Smooth muscle cell of the umbilical artery (primary cell): ENCODE data around the gene VWA7. TPM values are rescaled to one million over a fixed set of nuclear protein-coding genes. Genes with fewer than 3 reads are reported as not detected.

ENCODE experiments used
- total RNA-seq: library from RNA; depleted of rRNA; stranded (reverse); fragments of >200 nt; gene quantifications from 2 replicates; pipeline ENCODE4 v1.2.3, GENCODE V29; 2014

Gene VWA7, protein sequence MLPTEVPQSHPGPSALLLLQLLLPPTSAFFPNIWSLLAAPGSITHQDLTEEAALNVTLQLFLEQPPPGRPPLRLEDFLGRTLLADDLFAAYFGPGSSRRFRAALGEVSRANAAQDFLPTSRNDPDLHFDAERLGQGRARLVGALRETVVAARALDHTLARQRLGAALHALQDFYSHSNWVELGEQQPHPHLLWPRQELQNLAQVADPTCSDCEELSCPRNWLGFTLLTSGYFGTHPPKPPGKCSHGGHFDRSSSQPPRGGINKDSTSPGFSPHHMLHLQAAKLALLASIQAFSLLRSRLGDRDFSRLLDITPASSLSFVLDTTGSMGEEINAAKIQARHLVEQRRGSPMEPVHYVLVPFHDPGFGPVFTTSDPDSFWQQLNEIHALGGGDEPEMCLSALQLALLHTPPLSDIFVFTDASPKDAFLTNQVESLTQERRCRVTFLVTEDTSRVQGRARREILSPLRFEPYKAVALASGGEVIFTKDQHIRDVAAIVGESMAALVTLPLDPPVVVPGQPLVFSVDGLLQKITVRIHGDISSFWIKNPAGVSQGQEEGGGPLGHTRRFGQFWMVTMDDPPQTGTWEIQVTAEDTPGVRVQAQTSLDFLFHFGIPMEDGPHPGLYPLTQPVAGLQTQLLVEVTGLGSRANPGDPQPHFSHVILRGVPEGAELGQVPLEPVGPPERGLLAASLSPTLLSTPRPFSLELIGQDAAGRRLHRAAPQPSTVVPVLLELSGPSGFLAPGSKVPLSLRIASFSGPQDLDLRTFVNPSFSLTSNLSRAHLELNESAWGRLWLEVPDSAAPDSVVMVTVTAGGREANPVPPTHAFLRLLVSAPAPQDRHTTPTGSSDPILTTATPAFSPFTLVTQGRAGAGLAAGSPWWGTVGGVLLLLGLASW
- total RNA-seq = 0.09 TPM in 1 of 2 replicates, not detected in the other

DNA sequence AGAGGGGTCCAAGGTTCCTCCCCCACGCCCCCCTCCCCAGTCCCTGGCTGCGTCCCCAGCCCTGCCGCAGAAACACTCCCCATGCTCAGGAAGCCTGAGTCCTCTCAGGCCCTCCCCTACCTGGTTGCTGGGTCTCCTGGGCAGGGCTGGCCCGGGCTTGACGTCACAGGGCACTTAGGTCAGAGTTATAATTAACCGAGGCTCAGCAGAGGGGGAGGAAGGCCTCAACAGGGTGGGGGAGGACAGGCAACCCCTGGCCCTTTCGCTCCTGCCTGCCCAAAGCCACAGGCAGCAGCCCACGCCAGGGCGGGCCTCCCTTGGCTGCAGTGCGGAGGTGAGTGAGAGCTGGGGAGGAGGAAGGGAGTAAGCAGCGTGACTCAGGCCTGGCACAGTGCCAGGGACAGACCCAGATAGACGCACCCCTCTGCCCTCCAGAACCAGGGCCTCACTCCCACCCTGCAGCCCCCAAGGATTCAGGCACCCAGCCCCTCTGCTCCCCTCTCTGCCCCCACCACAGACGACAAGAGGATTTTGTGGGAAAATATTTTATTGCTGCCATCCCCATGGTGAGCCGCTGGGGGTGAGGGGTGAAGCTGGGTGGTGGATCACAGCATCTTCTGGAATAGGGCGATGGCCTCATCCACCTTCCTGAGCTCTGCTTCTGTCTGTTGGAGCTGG lies at the start of gene VWA7:
Gene VWA7, minus strand, starts transcription at position 340 of the 678 bp plus-strand sequence. CDS start 549 bp downstream, outside the sequence.

GRCh38 chr6:31815025-31815838 lies 38.1 kb upstream of the VWA7 start, which contains the start of the genes HSPA1A and HSPA1L:
HSPA1A (plus strand) TSS chr6:31815543; CDS start chr6:31815757, 214 bp downstream.
HSPA1L (minus strand) TSS chr6:31815283; CDS start chr6:31811972, 3,311 bp downstream.

DNA sequence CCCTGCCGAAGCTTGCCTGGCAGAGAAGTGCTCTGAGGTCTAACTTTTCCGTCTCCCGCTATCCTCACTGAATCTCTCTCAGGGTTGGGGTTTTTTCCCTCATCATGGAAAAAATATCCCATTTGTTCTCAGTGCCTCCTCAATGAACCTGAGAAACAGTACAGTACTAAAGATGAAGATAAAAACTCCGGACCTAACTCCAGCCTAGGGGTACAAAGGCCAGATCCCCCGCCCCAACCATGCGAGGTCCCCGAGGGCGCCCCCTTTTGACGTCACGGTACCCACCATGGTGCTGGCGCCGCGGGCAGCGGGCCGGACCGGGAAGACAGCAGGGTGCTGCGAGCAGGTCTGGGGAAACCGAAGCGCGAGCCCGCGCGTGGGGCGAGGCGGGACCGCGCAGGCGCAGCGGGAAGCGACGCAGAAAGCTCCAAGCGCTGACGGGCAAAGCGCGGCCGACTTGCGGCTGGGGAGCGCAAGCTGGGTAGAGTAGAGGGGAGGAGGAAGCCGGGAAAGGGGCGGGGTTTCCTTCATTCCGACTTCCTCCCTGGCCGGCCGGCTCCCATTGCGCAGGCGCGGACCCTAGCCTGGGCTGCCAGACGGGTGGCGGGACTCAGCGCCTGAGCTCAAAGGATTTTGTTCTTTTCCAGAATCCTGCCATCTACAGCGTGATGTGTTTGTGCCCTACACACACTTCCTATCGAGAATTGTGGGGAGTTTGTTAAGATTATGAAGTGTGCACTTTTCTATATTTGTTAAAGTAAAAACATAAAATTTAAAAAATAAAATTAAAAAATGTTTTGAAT lies 29.5 kb upstream of the VWA7 start, which contains the start of gene LSM2:
Gene LSM2, minus strand, starts transcription at position 497 of the 803 bp plus-strand sequence. Its CDS starts 209 bp downstream, at position 288.

GRCh38 chr6:31795616-31796298 lies 18.6 kb upstream of the VWA7 start, which contains the start of gene VARS1:
VARS1 (minus strand) TSS chr6:31795752; CDS start chr6:31795217, 535 bp downstream.

GRCh38 chr6:31762356-31762755 lies 14.8 kb downstream of the VWA7 start, which contains the start of gene SAPCD1:
SAPCD1 (plus strand) TSS chr6:31762656; CDS start chr6:31763055, 399 bp downstream.

GRCh38 chr6:31739639-31740396 lies 37.3 kb downstream of the VWA7 start, which contains the start of gene MSH5:
MSH5 (plus strand) TSS chr6:31740005; CDS start chr6:31740467, 462 bp downstream.

DNA sequence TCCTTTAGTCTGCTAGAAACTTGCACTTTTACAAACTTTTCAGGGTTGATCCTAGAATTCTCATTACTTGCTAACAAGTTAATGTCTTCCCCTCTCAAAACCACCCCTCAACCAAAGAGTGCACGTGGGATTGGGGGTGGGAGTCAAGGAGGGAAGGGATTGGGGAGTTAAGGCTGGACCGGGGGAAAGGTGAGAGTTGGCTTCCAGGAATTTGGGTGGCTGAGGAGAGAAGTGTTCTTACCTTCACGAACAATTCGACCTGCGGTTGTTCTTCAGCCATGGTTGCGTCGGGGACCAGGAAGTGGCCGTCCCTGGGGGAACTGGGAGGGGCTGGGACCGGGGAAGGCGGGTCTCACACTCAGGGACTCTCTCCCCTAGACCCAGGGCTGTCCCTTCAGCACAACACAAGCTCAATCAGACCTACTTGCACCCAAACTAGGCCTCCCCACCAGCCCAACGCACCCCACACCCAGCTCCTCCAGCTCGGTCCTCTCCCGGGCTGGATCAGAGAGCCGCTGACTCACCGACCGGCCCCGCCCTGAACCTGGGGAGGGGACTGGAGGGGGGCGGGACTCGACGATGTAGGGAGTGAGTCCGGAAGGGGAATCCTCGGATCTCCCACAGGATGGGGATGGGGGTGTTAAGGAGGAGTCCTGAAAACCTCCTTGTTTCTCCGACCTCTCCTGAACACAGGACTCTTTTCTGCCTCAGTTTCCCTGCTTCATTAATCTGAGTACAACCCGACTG lies 40.9 kb downstream of the VWA7 start, which contains the start of gene CLIC1:
Gene CLIC1, minus strand, starts transcription at position 510 of the 747 bp plus-strand sequence. Its CDS starts 230 bp downstream, at position 280.

DNA sequence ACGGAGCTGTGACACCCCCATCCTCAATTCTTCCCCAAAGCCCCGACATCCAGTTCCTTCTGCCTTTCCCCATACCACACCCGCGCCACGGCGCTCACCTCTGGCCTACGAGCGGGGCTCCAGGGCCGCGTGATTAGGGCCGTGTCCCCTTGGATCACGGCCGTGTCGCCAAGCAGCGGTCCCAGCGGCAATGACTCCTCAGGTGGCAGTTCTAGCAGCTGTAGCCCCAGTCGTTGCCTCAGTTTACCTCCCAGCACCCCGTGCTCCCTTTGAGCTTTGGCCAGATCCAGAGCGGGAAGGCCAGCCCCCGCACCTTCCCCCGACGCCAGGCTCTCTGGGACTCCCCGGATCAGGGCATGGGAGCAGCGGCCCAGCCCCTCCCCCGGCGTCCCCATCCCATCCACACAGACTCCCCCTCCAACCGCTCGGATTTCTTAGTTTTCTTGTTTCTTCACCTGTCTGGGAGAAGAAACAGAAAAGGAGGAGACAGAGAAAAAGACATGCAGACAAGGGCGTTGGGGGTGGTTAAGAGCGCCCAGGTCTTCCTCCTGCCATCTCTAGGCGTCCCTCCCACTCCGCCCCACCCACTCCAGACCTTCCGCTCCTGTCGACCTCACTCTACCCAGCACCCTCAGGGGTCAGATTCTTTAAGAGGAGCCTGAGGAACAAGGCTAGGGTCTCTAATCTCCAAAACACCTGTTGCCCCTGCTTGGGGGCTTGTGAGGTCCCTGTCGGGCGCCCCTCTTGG lies 48.2 kb downstream of the VWA7 start, which contains the start of gene DDAH2:
Gene DDAH2, minus strand, starts transcription at position 533 of the 748 bp plus-strand sequence. Its CDS starts 138 bp downstream, at position 395.

DNA sequence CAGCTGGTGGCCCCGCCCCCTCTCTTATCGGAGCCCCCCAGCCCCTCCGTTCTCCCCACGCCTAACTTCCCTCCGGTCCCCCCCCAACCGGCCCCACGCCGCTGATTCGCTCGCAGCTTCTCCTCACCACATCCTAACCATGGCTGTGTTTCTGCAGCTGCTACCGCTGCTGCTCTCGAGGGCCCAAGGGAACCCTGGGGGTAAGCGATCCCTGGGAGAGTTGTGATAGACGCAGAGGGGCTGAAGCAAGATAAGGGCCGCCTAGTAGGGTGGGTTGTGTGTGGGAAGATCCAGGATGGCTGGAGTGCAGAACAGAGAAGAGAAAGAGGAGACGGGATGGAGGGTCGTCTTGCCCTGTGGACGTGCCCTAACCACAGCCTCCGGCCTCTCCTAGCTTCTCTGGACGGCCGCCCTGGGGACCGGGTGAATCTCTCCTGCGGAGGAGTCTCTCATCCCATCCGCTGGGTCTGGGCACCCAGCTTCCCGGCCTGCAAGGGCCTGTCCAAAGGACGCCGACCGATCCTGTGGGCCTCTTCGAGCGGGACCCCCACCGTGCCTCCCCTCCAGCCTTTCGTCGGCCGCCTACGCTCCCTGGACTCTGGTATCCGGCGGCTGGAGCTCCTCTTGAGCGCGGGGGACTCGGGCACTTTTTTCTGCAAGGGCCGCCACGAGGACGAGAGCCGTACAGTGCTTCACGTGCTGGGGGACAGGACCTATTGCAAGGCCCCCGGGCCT lies 53.7 kb downstream of the VWA7 start, which contains the start of gene MPIG6B:
Gene MPIG6B, plus strand, starts transcription at position 129 of the 735 bp plus-strand sequence. Its CDS starts 11 bp downstream, at position 140.

DNA sequence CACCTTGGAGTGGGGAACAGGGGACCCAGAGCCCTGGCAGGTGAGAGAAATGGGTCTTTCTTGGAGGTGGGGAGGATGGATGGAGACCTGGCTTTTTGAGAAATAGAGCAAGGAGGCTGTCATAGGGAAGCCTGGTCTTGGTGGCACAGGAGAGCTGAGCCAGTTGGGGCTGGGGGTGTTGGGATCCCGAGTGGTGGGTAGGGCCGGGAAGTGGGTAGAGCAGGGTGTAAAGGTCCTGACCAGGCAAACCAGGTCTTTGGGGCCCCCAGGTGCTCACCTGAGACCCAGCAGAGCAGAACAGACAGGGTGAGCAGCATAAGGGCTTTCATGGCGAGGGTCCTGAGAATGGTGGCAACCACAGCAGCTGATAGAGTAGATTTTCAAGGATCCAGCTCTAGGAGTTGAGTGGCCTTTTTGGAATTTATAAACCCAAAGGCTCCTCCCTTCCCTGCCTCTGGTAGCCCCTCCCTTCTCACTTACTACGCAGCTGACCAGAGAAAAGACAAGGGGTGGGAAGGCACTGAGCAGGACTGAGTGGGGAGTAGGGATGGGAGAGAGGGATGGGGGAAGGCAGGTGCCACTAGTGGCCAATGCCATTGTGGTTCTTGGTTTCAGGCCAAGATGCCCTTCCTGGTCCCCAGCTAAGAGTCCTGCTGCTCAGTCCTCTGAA lies 55.6 kb downstream of the VWA7 start, which contains the start of gene LY6G6C:
Gene LY6G6C, minus strand, starts transcription at position 396 of the 670 bp plus-strand sequence. Its CDS starts 67 bp downstream, at position 329.

Other genes starting within 250 kb of the VWA7 start
- not detected in 2 replicates for gene MCCD1, start 248.4 kb downstream of the VWA7 start, total RNA-seq
- 222 and 273 TPM in 2 replicates for gene DDX39B, start 235.3 kb downstream of the VWA7 start, total RNA-seq
- 2.6 and 3.3 TPM in 2 replicates for gene ATP6V1G2, start 230.7 kb downstream of the VWA7 start, total RNA-seq
- gene NFKBIL1, start 229.7 kb downstream of the VWA7 start, total RNA-seq = 12.0 and 23.5 TPM in 2 replicates
- not detected in 2 replicates for gene LTA, start 205.0 kb downstream of the VWA7 start, total RNA-seq
- under 0.01 TPM in 1 of 2 replicates, not detected in the other for gene TNF, start 201.8 kb downstream of the VWA7 start, total RNA-seq
- gene LTB, start 194.9 kb downstream of the VWA7 start, total RNA-seq = not detected in 2 replicates
- not detected in 2 replicates for gene LST1, start 191.1 kb downstream of the VWA7 start, total RNA-seq
- not detected in 2 replicates for gene NCR3, start 184.3 kb downstream of the VWA7 start, total RNA-seq
- not detected in 2 replicates for gene AIF1, start 162.1 kb downstream of the VWA7 start, total RNA-seq
- 29.1 and 76.5 TPM in 2 replicates for gene PRRC2A, start 156.6 kb downstream of the VWA7 start, total RNA-seq
- gene BAG6, start 124.7 kb downstream of the VWA7 start, total RNA-seq = 116 and 226 TPM in 2 replicates
- 0.60 and 0.89 TPM in 2 replicates for gene APOM, start 121.4 kb downstream of the VWA7 start, total RNA-seq
- gene C6orf47, start 116.5 kb downstream of the VWA7 start, total RNA-seq = 16.6 and 22.0 TPM in 2 replicates
- 10.1 and 10.3 TPM in 2 replicates for gene GPANK1, start 112.3 kb downstream of the VWA7 start, total RNA-seq
- gene CSNK2B, start 111.2 kb downstream of the VWA7 start, total RNA-seq = 73.6 and 90.3 TPM in 2 replicates
- 2.9 and 3.0 TPM in 2 replicates for gene LY6G5B, start 107.4 kb downstream of the VWA7 start, total RNA-seq
- gene LY6G5C, start 96.3 kb downstream of the VWA7 start, total RNA-seq = 0.51 and 0.59 TPM in 2 replicates
- gene ABHD16A, start 74.0 kb downstream of the VWA7 start, total RNA-seq = 38.6 and 56.1 TPM in 2 replicates
- gene LY6G6F, start 70.5 kb downstream of the VWA7 start, total RNA-seq = not detected in 2 replicates
- not detected in 2 replicates for gene LY6G6D, start 62.0 kb downstream of the VWA7 start, total RNA-seq
- gene LY6G6C, start 55.6 kb downstream of the VWA7 start, total RNA-seq = not detected in 2 replicates
- not detected in 2 replicates for gene MPIG6B, start 54.0 kb downstream of the VWA7 start, total RNA-seq
- 54.9 and 59.1 TPM in 2 replicates for gene DDAH2, start 48.0 kb downstream of the VWA7 start, total RNA-seq
- 514 and 620 TPM in 2 replicates for gene CLIC1, start 40.8 kb downstream of the VWA7 start, total RNA-seq
- 3.6 and 10.9 TPM in 2 replicates for gene MSH5, start 37.3 kb downstream of the VWA7 start, total RNA-seq
- 1.2 TPM in 2 replicates for gene SAPCD1, start 14.7 kb downstream of the VWA7 start, total RNA-seq
- 67.4 and 123 TPM in 2 replicates for gene VARS1, start 18.4 kb upstream of the VWA7 start, total RNA-seq
- 17.2 and 18.4 TPM in 2 replicates for gene LSM2, start 29.6 kb upstream of the VWA7 start, total RNA-seq
- gene HSPA1L, start 38.0 kb upstream of the VWA7 start, total RNA-seq = 1.2 and 2.1 TPM in 2 replicates
- gene HSPA1A, start 38.2 kb upstream of the VWA7 start, total RNA-seq = 73.6 and 99.1 TPM in 2 replicates
- 84.9 and 117 TPM in 2 replicates for gene HSPA1B, start 50.4 kb upstream of the VWA7 start, total RNA-seq
- gene NEU1, start 85.5 kb upstream of the VWA7 start, total RNA-seq = 72.0 and 133 TPM in 2 replicates
- 0.05 and 0.30 TPM in 2 replicates for gene SLC44A4, start 101.7 kb upstream of the VWA7 start, total RNA-seq
- gene EHMT2, start 120.4 kb upstream of the VWA7 start, total RNA-seq = 51.1 and 57.6 TPM in 2 replicates
- gene ZBTB12, start 124.8 kb upstream of the VWA7 start, total RNA-seq = 3.6 and 4.7 TPM in 2 replicates
- 0.42 and 0.89 TPM in 2 replicates for gene C2, start 150.4 kb upstream of the VWA7 start, total RNA-seq
- gene CFB, start 168.8 kb upstream of the VWA7 start, total RNA-seq = 4.1 and 28.8 TPM in 2 replicates
- gene NELFE, start 181.6 kb upstream of the VWA7 start, total RNA-seq = 89.1 and 109 TPM in 2 replicates
- 60.3 and 63.7 TPM in 2 replicates for gene SKIC2, start 181.8 kb upstream of the VWA7 start, total RNA-seq
- 11.0 and 11.3 TPM in 2 replicates for gene DXO, start 194.8 kb upstream of the VWA7 start, total RNA-seq
- 4.2 and 4.3 TPM in 2 replicates for gene C4A, start 204.7 kb upstream of the VWA7 start, total RNA-seq
- gene C4B, start 237.5 kb upstream of the VWA7 start, total RNA-seq = 2.1 and 3.9 TPM in 2 replicates